HG02938 (cell line): ENCODE measurements around the gene ITPRIPL1.

Experiments
- ATAC-seq: cut with Tn5 transposase; IDR thresholded peaks from one replicate; pipeline ENCODE4 v1.9.1; 2021; ENCODE audit warnings: mild to moderate bottlenecking, moderate library complexity; ENCODE audit not compliant: unreplicated experiment

The ITPRIPL1 gene

DNA sequence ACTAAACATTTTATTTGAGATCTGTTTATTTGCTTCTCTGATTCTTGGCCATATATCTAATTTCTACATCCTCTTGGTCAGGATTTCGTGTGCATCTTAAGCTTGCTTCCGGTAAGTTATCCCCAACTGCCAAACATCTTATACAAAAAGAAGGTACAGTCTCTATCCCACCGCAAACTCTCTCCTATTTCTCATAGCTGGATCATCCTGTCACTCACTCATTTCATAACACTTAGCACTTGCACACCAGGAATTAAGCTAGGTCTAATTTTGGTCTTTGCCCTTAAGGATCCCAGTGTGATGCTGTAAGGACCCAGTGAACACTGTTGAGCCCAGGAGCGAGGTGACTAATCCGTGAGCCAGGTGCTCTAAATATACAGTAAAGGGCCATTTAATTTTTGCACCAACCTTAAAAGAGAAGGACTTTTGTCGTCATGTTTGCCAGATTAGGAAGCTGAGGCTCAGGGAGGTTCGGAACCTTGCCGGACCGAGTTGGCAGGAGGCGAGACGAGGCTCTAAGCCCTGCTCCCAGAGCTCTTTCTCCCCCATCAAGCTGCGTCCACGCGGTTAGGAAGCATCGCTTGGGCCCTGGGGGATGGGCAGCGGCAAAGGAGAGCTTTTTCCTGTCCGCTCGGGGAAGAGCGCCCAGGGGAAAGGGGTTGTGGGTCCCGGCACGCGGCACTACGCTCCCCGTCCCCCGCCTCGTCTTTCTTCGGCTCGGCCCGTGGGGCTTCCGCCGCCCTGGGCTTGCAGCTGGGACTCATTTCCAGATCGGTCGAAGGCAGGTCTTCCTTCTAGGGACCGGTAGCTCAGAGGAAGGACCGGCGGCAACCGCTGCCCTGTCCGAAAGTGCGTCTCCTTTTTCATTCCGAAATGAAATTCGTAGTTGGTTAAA, 4.1 kb upstream of the ITPRIPL1 start:
- ATAC-seq, result peak; percentile 25

DNA sequence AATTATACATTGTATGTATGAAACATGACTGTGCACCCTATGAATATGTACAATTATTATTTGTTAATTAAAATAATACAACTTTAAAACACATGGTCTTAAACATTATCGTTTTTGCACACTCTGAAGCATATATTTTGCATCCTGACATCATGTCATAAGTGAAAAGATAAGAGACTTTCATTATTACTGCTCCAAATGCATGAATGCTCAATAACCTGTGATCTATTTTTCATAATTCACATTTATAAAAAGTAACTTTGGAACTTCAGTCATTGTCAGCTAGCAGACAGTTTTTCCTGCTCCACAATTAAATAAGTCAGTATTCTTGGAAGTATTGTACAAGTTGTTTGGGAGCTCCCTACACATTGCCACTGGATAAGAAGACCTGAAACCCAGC, 1.3 kb upstream of the ITPRIPL1 start:
- ATAC-seq, result no peak

DNA sequence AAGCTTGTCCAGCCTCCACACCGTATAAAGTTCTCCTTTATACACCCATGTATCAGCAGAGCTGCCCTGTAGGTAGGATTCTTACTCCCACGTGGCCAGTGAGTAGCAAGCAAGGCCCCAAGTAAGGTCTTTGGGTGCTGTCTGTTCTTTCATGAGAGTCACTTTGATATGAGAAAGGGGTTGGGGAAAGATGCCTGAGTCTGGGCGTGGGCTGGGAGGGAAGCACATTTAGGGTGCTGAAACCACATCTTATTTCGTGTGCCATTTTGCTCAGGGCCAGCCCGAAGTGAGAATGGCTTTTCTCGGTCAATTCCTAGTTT, 436 bp upstream of the ITPRIPL1 start:
- no peak for ATAC-seq

DNA sequence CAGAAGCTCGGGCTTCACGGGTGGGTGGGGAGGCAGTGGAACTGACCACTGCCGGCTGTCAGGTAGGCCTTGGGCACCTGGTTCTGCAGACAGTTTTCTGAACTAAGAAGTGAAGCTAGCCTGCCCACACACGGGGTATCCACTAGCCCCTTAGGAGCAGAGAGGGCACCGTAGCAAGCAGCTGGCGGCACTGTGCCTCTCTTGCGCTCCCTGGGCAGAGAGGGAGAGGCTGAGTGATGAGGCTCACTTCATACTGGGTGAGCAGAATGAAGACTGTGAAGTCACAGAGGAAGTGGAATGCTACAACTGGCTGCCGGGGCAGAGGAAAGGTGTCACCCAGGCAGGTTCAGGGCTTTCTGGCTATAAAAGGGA, 753 bp downstream of the ITPRIPL1 start:
- no peak for ATAC-seq

DNA sequence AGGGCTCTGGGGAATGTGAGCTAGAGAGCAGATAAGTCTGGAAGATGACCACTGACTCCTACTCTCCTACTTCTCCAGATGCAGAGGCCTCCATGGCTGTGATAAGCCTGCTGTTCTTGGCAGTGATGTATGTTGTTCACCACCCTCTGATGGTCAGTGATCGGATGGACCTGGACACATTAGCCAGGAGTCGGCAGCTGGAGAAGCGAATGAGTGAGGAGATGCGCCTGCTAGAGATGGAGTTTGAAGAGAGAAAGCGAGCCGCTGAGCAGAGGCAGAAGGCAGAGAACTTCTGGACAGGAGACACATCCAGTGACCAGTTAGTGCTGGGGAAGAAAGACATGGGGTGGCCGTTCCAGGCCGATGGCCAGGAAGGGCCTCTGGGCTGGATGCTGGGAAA, 1.4 kb downstream of the ITPRIPL1 start:
- ATAC-seq, result no peak

DNA sequence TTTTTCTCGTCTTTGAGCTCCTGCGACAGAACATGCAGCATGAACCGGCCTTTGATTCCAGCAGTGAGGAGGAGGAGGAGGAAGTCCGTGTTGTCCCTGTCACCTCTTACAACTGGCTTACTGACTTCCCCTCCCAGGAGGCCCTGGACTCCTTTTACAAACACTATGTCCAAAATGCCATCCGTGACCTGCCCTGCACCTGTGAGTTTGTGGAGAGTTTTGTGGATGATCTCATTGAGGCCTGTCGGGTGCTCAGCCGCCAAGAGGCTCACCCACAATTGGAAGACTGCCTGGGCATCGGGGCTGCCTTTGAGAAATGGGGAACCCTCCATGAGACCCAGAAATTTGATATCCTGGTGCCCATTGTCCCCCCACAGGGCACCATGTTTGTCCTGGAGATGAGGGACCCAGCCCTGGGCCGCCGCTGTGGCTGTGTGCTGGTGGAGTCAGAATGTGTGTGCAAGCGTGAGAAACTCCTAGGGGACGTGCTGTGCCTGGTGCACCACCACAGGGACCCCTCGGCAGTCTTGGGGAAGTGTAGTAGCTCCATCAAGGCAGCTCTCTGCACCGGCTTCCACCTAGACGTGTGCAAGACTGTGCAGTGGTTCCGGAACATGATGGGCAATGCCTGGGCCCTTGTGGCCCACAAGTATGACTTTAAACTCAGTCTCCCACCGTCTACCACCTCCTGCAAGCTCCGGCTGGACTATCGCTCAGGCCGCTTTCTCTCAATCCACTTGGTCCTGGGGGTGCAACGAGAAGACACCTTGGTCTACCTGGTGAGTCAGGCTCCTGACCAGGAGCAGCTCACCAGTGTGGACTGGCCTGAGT, 2.1 kb downstream of the ITPRIPL1 start:
- ATAC-seq, result no peak

DNA sequence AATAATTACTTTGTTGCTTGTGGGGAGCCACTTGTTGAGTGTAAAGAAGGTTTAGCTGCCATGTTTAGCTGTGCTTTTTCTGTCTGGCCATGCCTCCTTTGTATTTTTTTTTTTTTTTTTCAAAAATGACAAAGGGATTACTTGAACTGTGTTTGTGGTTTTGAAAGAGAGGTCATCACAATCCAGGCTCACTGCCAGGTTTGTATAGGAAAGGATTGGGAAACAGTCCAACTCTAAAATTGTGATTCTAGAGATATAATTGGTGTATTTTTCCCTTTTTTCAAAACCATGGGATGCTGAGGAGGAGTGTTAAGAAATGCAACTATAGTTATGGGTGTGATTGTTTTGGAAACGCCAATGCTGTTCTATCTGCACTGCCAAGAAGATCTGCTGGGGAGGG, 4.3 kb downstream of the ITPRIPL1 start:
- ATAC-seq, result no peak

DNA sequence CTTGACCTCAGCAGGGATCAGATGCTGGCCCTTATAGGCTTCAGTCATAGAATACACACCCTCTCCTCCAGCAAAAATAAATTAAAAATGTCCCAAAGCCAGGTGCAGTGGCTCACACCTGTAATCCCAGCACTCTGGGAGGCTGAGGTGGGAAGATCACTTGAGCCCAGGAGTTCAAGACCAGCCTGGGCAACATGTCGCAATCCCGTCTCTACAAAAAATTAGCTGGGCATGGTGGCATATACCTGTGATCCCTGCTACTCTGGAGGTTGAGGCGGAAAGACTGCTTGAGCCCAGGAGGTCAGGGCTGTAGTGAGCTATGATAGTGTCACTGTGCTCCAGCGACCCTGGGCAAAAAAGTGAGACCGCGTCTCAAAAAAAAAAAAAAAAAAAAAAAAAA, 4.8 kb downstream of the ITPRIPL1 start:
- ATAC-seq, result no peak

DNA sequence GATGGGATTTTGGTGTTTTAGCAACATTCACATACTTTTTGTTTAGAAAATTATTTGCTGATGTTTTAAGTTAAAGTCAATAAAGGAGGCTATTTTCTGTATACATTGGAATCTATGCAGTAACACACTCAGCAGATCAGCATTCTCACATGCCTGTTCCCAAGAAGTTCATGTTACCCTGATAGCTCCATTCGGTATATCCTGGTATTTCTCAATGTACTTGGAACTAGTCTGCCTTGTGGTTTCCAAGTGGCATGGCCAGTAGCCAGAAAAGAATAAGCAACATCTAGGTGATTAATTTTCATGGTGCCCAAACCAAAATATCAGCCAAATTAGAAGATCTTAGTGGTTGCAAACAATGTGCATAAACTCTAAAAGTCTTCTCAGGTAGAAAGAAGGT, 5.3 kb downstream of the ITPRIPL1 start:
- ATAC-seq, result no peak

DNA sequence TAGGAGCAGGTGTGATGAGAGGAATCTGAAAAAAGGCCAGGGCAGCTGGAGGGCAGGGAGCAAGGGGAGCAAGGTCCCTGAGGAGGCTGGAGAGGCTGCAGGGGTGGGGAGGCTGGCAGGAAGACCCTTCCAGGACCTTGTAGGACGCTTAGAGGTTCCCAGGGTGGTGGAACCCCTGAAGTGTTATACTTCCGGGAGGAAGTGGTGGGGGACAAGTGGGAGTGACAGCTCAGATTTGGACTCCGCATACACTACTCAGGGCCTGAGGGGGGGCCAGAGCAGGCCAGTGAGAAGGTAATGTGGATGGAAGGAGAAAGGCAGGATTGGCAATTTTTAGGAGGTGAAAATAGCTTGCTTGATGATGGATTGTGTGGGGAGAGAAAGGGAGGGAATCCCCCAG, 8.6 kb downstream of the ITPRIPL1 start:
- no peak for ATAC-seq

DNA sequence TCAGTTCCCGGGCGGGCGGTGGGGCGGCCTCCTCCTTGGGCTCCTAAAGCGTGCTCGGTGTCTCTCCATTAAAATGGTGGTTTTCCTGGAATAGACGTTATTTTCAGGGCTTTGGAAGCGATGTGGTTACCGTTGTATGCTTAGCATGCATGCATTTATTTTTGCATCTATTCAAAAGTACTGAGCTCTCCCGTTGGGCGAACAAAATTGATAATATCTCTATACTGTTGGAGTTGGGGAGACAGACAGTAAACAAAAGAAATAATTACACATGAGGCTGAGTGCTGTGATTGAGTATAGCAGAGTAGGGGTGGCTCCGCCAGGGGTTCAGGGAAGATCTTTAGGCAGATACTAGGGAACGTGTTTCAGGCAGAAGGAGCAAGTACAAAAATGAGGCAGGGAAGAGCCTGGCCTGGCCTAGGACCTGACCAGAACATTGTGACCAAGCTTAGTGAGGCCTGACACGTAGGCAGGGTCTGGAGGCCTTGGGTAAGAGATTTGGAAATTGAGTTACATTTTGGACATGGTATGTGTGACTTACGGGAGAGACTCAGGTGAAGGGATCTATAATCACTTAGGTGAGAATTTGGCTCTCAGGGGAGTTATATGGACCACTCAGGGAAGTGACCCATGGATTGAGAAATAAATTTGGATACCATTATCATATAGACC, 11.1 kb downstream of the ITPRIPL1 start:
- ATAC-seq, result peak; percentile 3

DNA sequence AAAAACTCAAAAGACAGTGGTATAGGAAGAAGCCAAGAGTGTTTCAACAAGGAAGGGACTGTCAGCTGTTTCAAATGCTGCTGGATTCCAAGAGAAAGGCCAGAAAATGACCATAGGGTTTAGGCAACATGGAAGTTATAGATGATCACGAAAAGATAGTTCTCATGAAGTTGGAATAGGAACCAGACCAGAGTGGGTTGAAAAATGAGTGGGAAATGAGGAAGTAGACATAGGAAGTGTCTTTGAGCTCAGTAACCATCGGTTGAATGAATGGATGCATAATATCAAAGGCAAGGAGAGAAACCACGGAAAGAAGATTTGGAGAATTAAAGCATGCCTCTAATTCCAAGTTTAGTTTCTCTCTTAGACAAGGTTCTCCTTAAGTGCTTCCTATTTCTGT, 11.8 kb downstream of the ITPRIPL1 start:
- ATAC-seq, result no peak

DNA sequence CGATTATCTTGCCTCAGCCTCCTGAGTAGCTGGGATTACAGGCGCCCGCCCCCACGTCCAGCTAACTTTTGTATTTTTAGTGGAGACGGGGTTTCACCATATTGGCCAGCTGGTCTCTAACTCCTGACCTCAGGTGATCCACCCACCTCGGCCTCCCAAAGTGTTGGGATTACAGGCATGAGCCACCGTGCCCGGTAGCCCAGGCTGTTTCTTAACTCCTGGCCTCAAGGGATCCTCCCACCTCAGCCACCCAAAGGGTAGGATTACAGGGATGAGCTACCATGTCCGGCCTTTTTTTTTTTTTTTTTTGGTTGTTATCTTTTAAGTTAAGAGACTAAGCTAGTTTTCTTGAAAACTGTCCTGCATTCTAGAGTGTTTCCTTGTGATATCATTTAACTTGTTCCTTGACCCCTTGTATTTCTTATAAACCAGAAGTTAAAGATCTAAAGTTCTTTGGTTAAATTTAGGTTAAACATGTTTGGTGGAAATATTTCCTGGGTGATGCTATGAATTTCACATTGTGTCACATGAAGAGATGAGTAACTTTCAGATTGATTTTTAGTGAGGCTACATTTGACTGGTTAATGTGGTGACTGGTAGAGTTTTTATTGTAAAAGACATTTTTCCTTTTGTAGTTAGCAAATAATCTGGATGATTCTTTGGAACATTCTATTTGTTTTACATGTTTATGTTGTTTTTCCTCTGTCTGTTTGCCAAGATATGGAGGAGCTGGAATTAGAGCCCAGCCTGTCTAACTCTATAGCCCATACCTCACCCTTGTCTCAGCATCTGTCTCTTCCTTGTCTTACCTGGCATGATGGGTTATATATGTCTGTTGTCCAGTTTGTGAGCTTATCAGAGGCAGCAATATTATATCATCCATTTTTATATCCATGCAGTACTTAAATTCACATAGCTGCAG, 15.6 kb downstream of the ITPRIPL1 start:
- ATAC-seq, result no peak

DNA sequence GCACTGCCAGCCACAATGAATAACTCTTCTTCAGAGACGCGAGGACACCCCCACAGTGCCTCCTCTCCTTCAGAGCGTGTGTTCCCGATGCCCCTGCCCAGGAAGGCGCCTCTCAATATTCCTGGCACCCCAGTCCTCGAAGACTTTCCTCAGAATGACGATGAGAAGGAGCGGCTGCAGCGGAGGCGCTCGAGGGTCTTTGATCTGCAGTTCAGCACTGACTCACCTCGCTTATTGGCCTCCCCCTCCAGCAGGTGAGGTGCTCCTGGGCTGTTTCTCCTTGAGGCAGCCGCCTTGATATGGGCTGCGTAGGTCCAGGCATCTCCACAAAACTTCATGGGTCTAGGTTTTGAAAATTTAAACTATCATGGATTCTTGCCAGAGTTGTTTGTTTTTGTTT, 16.5 kb downstream of the ITPRIPL1 start:
- ATAC-seq, result no peak

DNA sequence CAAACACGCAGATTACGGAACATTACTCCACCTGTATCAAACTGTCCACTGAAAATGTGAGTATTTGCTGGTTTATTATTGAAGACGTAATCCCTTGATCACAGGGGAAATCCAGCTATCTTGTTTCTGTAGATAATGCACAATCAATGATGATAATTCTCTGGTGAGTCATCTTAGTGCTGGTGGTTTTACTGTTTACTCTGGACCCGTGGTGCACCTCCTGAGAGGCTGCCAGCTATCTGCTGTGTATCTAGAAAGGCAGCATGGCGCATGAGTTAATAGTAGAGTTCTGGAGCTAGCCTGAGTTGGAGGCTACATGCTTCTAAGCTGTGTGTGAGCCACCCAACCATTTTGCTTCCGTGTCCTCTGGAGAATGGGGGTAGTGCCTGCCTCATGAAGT, 17.0 kb downstream of the ITPRIPL1 start:
- ATAC-seq, result no peak

DNA sequence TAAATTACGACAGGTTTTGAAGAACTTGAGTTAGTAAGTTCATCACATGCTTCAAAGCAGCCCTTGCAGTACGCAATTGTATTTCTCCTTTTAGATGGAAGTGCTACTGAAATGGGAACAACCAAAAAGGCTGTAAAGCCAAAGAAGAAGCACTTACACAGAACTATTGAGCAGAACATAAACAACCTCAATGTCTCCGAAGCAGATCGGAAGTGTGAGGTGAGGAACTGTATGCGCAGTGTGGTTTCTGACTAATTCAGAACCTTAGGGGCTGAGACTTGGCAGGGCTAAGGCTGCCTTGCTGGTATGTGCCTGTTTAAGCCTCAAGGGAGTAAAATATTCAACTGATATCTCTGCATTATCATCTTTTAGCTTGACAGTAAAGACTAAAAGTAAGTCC, 18.9 kb downstream of the ITPRIPL1 start:
- ATAC-seq, result peak; percentile 86

DNA sequence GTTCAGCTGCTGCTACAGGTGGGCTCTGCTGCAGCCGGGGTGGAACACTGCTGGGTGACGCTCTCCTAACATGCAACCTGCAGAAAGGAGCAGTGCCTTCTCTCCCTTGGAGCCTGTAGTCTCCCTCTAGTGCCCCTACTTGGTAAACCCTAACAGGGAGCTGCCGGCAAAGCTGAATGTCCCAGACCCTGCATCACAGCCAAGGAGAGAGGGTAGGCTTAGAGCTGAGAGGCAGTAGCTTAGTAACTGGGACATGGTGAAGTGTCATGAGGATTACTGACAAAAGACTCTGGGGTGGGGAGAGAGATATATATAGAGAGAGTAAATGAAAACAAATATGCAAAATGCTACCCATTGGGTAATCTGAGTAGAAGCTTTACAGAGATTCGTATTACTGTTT, 20.3 kb downstream of the ITPRIPL1 start:
- ATAC-seq, result no peak

DNA sequence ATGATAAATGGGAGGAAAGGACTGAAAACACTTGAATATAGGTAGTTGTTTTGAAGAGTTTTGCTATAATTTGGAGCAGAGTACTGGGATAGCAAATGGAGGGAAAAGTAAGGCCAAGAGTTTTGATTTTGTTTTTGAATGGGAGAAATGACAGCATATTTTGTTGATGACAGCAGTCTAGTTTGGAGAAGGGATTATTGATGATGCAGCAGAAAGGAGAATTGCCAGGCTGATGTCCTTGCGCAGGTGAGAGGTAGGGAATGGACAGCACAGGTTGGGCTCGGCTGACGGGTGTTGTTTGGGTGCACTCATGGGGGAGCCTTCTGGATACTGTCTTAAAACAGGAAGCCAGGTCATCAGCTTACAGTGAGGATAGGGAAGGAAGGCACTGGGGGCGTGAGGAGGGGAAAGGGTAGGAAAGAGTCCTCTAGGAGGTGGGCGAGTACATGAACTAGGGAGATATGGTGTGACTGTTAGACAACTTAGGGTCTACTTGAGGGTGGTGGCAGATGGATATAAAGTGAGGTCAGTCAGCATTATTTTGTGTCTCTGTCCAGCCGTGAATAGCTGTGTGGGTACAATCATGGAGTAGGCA, 20.8 kb downstream of the ITPRIPL1 start:
- no peak for ATAC-seq

DNA sequence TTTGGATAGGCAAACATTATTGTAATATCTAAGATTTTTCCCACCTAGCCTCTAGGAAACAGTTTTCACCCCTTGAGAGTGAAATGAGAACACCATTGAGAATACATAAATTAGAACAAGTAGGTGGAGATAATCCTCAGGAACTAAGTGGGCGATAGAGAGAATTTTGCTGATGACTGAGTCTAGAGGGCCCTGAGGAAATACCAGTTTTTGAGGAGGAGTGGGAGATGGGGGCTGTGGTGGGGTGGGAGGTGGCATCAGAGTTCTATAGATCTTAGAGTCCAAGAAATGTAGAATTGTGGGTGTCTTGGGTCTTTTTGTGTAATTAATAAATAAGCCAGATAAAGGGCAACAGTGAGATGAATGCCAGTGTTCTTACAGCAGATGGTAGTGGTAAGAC, 22.3 kb downstream of the ITPRIPL1 start:
- no peak for ATAC-seq

DNA sequence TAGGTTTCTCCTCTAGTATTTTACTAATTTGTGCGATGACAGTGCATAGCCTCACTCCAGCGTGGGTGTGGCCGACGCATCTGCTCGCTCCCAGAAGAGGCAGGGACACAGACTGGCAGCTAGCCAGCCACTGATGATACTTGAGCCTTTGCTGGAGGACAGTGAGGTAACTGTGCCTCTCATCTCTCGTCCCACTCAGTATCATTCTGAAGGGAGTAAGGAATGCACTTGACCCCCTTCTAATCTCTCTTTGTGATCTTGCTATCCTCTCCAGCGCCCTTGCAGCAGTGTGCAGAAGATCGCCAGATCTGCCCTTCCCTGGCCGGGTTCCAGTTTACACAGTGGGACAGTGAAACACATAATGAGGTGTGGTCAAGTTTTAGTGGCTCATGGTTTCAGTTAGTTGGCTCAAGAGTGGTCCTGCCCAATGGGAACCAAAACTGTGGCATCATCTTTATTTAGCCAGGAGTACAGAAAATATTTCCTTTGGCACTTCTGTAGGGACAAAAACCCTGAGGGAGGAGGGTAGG, 28.0 kb downstream of the ITPRIPL1 start:
- ATAC-seq, result no peak
